HG03558 (cell line): ENCODE data around the gene PRKAA2.

Experiments
- ATAC-seq: cut with Tn5 transposase; IDR thresholded peaks from one replicate; pipeline ENCODE4 v1.9.1; 2021; ENCODE audit warnings: moderate number of reproducible peaks; ENCODE audit not compliant: unreplicated experiment; ENCODE audit errors: extremely low read depth

Gene PRKAA2

DNA sequence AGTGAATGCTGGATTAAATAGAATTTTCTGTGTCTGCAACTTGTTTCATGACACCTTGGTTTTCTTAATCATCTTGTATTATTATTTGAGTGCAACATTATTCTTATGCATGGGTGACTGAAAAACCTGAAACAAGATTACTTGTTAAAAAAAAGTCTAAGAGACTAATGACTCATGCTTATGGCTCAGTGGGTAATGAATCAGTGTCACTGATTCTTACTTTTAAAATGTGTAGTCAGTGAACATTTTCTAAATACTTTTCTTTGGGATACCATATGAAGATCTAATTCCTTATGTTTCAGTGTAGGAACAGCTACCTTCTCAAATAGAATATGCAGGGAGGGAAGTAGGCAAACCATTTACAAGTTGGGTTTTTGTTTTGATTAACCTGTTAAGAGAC lies 65.5 kb downstream of the PRKAA2 start:
- no peak for ATAC-seq

DNA sequence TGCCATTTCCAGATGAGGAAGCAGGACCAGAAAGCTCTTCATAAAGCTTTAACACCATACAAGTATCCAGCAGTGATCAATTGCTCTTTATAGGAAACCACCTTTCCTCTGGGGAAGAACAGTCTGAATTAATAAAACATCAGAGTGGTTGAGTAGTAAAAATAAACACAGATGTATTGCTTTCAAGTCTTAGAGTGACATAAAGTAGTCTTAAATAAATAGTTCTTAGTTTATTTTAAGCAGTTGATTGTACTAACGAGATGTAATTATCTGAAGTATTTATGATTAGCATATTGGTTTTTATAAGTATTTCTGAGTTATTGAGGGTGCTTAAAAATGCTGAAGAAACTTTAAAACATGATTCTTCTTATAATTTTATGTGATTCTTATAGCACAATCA lies 67.0 kb downstream of the PRKAA2 start:
- ATAC-seq: no peak

DNA sequence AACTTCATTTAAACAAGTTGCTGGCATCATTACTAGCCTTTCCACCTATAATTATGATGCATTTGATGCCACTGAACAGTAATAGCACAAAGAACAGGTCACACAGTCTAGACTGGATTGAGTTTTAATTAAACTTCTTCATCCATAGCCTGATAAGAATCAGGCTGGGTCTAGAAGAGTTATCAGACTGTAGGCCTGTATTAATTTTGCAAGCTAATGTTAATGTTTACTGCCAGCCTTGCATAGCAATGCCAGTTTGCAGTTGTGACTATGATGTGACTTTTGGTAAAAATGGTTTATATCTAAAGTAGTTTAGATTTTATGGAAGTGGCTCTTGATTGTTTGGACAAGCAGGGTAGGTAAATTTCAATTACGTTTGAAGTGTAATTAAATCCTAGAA lies 68.0 kb downstream of the PRKAA2 start:
- no peak for ATAC-seq

DNA sequence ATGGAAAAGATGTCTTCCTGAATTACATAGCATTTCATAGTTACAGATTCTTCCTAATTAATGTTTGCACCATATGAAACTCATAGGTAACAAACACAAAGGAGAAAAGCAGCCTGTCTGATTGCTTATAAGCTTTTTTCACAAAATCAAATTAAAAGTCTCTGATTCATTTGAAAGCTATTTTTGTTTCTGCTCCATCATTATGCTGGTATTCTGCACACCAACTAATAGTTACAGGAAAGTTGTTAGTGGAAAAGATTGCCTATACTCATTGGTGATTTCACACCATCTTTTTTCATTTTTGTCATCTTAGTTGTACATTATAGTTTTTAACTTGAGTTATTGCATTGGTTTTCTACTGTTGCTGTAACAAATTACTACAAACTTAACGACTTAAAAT lies 70.0 kb downstream of the PRKAA2 start:
- no peak for ATAC-seq

DNA sequence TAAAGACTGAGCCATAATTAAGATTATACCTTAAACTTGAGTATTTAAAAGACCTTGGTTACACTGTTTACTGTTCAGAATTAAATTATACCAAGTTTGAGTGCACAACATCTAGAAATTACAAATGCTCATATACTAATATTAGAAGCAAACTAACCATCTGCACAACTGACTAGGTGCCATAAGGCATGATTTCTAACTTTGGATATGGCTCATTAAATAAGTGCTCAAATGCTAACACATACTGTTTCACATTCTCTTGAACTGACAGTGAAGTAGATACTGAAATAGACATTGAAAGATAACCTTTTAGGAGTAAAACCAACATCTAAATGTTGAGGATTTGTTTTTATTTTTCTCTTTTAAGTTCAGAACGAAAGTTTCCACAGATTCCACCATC lies 74.1 kb downstream of the PRKAA2 start:
- no peak for ATAC-seq

DNA sequence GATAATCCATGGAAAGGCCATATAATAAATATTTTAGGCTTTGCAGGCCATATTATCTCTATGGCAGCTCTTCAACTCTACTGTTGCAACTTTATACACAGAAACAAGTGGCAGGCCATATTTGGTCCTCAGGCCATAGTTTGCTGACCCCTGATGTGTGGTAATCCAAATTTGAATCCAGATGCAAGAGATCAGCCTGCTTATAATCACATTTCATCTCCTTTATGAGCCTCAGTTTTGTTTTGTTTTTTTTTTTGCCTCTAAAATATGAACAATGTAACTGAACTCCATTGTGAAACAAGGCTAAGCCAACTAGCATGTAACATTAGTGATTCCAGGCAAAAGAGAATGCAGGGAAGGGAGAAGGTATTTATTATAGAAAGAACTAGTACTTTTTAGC lies 81.6 kb downstream of the PRKAA2 start:
- no peak for ATAC-seq

DNA sequence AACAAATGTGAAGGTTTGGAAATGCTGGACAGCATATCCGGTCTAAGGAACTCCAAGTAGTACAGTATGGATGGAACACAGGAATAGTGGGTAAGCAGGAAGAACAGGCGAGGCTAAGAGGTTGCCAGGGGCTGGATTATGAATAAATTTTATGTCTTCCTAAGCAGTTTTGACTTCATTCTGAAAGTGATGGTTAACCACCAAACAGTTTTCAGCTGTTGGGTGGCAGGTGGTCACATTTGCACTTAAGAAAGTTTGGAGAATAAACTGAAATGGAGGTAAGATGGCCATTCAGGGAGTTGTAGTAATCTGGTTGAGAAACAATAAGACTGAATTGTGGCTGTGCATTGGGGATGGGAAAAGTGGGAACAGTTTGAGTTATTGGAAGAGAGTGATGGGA lies 83.8 kb downstream of the PRKAA2 start:
- ATAC-seq: no peak

DNA sequence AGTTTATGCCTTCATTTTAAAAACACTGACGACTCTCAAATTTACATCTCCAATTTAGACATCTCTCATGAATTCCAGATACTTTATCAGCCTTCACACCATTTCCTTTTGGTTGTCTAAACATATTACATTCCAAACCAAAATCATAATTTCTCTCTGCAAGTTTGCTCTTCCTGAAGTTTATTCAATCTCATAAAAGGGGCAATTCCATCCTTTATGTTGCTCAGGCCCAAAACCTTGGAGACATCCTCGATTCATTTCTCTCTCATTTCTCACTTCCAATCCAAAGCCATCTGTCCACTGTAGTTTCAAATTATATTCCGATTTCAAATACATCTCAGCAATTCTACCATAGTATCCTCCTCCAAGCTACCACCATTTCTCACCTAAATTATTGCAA lies 100.1 kb downstream of the PRKAA2 start:
- no peak for ATAC-seq

DNA sequence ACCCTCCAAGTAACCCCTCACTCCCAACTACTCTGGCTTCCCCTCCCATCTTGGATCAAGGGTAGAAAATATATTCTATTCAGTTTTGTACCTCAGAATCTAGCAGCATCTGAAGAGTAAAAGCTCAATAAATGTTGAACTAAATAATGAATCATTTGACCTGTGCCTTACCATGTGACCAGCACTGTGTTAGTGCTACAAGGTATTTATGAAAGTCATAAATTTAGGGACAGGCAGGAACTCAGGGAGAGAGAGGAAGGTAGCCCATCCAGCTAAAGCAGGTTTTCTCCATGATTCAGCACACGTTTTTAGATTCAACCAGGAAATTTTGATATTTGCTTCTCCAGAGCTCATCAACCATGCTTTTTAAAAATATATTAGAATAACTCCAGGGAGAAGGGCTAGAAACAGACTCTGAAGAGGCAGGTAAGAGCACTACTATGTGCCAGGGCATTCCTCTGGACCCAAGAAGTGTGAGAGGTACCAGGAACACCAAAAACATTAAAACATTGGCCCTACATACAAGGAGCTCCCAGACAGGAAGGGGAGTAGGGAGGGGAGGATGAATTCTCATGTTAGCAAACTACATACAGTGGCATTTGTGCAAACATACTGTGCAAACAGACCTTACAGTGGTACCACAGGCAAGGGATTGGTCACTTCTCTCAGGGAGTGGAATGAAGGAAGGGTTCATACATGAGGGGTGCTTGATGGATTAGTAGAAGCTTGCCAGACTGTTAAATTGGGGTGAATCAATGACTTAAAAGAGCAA lies 109.8 kb downstream of the PRKAA2 start:
- no peak for ATAC-seq

DNA sequence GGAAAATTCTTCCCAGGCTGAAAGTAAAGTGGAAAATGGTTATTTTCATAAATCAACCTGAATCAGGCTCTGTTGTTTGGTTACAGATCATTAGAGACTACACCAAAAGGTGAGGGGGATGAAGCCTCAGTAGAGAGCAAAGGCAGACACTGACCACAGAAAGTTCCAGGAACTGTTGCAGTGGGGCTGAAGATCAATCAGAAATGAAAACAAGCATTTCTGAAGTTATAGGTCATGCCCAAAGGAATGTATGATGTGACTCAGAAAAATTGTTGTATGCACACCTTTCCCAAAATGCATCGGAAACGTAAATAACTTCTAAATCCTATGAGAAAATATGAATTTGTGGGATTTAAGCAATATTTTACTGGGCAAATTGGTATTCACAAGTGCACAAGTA lies 110.8 kb downstream of the PRKAA2 start:
- no peak for ATAC-seq

DNA sequence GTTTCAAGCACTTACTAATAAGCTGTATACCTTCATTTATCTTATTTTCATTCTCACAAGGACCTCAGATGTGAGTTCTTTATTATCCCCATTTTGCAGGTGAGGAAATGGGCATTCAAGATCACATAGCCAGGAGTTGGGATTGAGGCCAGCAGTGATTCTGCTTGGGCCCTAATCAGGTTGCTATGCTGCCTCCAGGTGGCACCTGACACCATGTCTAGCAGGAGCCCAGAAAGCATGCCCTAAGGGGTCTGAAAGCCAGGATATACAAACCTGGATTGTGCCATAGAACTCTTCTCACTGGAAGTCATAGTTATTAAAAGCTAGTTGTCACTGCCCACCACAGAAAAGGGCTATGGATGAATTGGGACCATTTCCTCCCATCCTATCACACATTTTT lies 113.0 kb downstream of the PRKAA2 start:
- ATAC-seq: no peak

DNA sequence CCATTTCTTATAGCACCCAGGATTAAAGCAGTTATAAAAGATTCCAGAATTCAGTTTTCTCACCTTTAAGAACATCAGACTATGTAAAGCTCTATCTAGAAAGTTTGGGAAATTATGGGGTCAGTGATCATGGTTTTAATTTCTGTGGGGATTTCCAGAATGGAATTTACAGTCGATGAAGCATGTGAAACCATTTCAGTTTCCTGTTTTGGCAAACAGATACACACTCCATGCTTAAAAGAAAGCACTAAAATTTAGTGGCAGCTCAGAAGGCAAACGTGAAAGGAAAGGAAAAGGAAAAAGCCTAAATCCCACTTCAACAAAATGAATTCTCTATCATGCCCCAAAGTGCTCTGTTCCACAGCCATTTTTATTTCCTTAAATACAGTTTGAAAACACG lies 113.7 kb downstream of the PRKAA2 start:
- no peak for ATAC-seq
